ENCODE measurements around the gene CACHD1.

DNA sequence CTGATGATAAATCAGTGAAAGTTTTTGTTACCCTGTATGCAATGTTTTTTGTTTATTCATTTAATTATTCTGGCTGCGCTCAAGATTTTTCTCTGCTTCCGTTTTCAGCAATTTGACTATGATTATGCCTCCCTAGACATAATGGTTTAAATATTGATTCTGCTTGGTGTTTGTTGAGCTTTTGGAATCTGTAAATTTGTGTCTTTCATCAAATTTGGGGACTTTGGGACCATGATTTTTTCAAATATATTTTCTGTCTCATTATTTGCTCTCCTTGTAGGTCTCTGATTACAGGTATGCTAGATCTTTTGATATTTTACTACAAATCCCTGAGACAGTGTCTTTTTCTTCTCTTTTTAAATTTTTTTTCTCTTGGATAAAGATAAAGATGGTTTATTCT lies 92.1 kb downstream of the CACHD1 start:
- TF ChIP-seq POLR2A (IDR thresholded peaks at IDR 0.05) (no peak), EP300 (IDR thresholded peaks at IDR 0.05) (no peak), POLR2AphosphoS5 (IDR thresholded peaks at IDR 0.05) (no peak)
- TF ChIP-seq, protein P1, sequence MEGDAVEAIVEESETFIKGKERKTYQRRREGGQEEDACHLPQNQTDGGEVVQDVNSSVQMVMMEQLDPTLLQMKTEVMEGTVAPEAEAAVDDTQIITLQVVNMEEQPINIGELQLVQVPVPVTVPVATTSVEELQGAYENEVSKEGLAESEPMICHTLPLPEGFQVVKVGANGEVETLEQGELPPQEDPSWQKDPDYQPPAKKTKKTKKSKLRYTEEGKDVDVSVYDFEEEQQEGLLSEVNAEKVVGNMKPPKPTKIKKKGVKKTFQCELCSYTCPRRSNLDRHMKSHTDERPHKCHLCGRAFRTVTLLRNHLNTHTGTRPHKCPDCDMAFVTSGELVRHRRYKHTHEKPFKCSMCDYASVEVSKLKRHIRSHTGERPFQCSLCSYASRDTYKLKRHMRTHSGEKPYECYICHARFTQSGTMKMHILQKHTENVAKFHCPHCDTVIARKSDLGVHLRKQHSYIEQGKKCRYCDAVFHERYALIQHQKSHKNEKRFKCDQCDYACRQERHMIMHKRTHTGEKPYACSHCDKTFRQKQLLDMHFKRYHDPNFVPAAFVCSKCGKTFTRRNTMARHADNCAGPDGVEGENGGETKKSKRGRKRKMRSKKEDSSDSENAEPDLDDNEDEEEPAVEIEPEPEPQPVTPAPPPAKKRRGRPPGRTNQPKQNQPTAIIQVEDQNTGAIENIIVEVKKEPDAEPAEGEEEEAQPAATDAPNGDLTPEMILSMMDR (IDR thresholded peaks at IDR 0.05) = no peak
